Naive thymus-derived CD4-positive, alpha-beta T cell (primary cell): Measurements from ENCODE around the gene PRPH. TPM values are rescaled to one million over a fixed set of nuclear protein-coding genes. Genes with fewer than 3 reads are reported as not detected.
"Not testable (repeated sequence)": the region's sequence is repeated elsewhere in the genome, so short reads cannot be mapped to it uniquely, and the experiment has no call there.

Source experiments
- ATAC-seq: fragments of 150-1000 bp; cut with Tn5 transposase; 2 replicates; pipeline ENCODE4 v1.10.0; 2021; ENCODE audit warnings: mild to moderate bottlenecking, moderate library complexity
- CTCF ChIA-PET: fragments of 350-600 bp; sonication (Branson Sonifier 250); formaldehyde crosslinking; loops from one replicate; lab custom pipeline; 2021; ENCODE audit warnings: antibody characterized with exemption; lab: Charles Lee
- POLR2A ChIA-PET: fragments of 350-600 bp; sonication (Branson Sonifier 250); formaldehyde crosslinking; loops from one replicate; lab custom pipeline; 2021; ENCODE audit warnings: antibody characterized with exemption, inconsistent platforms; lab: Charles Lee
- DNase-seq, 9 donors: peaks; one replicate each; pipeline versions ENCODE4 v3.0.0 to v3.0.0-alpha.2; 2020 to 2022; ENCODE audit warnings: mixed read lengths in 1 of 9
- H3K27ac ChIP-seq: one replicate; pipeline ENCODE4 v1.7.0; 2013; ENCODE audit warnings: mild to moderate bottlenecking, low read depth, low read length, moderate library complexity
- H3K27me3 ChIP-seq, 2 donors: one replicate each; pipeline ENCODE4 v1.7.0; 2013; ENCODE audit warnings: low read length in 2 of 2, mild to moderate bottlenecking in 2 of 2, moderate library complexity in 2 of 2; ENCODE audit not compliant: control insufficient read depth in 2 of 2, insufficient read depth in 2 of 2
- H3K36me3 ChIP-seq, 3 experiments: 1 replicate in 2 of 3; 2 replicates in 1 of 3; pipeline ENCODE4 v1.7.0; 2013; ENCODE audit warnings: low read length in 3 of 3, mild to moderate bottlenecking in 3 of 3, moderate library complexity in 1 of 3; ENCODE audit not compliant: insufficient read depth in 3 of 3, control insufficient read depth in 2 of 3
- H3K4me1 ChIP-seq, 2 donors: one replicate each; pipeline ENCODE4 v1.7.0; 2013; ENCODE audit warnings: low read length in 2 of 2, mild to moderate bottlenecking in 2 of 2, moderate library complexity in 1 of 2; ENCODE audit not compliant: control insufficient read depth in 2 of 2, insufficient read depth in 2 of 2
- H3K4me3 ChIP-seq: 2 replicates; pipeline ENCODE4 v1.7.0; 2013; ENCODE audit warnings: mild to moderate bottlenecking, low read length
- H3K9me3 ChIP-seq, 3 experiments: 1 replicate in 2 of 3; 2 replicates in 1 of 3; pipeline ENCODE4 v1.7.0; 2013; ENCODE audit warnings: low read length in 3 of 3; ENCODE audit not compliant: control insufficient read depth in 2 of 3
- H3K27ac Mint-ChIP-seq, 9 donors: one replicate each; pipeline ENCODE4 v1.8.0; 2020 to 2022; ENCODE audit warnings: mixed read lengths in 9 of 9, mild to moderate bottlenecking in 8 of 9, moderate library complexity in 5 of 9, inconsistent platforms in 2 of 9
- H3K27me3 Mint-ChIP-seq, 5 donors: one replicate each; pipeline ENCODE4 v1.8.0; 2021 to 2022; ENCODE audit warnings: mixed read lengths in 5 of 5, mild to moderate bottlenecking in 1 of 5
- H3K36me3 Mint-ChIP-seq, 5 donors: one replicate each; pipeline ENCODE4 v1.8.0; 2020 to 2022; ENCODE audit warnings: mixed read lengths in 5 of 5, mild to moderate bottlenecking in 3 of 5, inconsistent platforms in 1 of 5
- H3K4me1 Mint-ChIP-seq, 7 donors: one replicate each; pipeline ENCODE4 v1.8.0; 2020 to 2022; ENCODE audit warnings: mixed read lengths in 7 of 7, mild to moderate bottlenecking in 3 of 7, inconsistent platforms in 1 of 7
- H3K4me3 Mint-ChIP-seq, 10 donors: one replicate each; pipeline ENCODE4 v1.8.0; 2020 to 2022; ENCODE audit warnings: mild to moderate bottlenecking in 10 of 10, mixed read lengths in 10 of 10, moderate library complexity in 6 of 10, inconsistent platforms in 2 of 10
- H3K9me3 Mint-ChIP-seq, 11 donors: one replicate each; pipeline ENCODE4 v1.8.0; 2020 to 2022; ENCODE audit warnings: mixed read lengths in 11 of 11, mild to moderate bottlenecking in 4 of 11, inconsistent platforms in 1 of 11, moderate library complexity in 1 of 11
- intact Hi-C, 2 donors: fragments of 100-400 bp; cut with micrococcal nuclease; formaldehyde crosslinking; loops; one replicate each; pipeline ENCODE4 v1.15.1; 2023
- polyA plus RNA-seq, 2 donors: library from polyadenylated mRNA; unstranded; fragments of 300-500 nt; fragmentation: Illumina TruSeq; gene quantifications; one replicate each; pipeline ENCODE4 v1.2.3, GENCODE V29; 2021
- total RNA-seq, 6 experiments: library from RNA in 5 of 6; stranded (reverse) in 5 of 6; gene quantifications; 1 replicate in 5 of 6; 2 replicates in 1 of 6; pipeline ENCODE4 v1.2.3 and lab custom pipeline; 2021 to 2026

The PRPH gene
- total and polyA plus RNA-seq, 7 experiments from 2014 or later, result not detected

- peak overlapping the region in 1 of 9 donors; percentile 2 for H3K27ac Mint-ChIP-seq
- ChIA-PET POLR2A (no interaction called here), CTCF (interaction anchor here (2.0 kb wide), 1 partner anchor 13 kb away, joined by 4 read pairs; no protein-coding TSS in a partner anchor)
Observed at GRCh38 chr12:49276304-49277290, 18.4 kb upstream of the PRPH start.

GRCh38 chr12:49277466-49277865, 17.5 kb upstream of the PRPH start:
- no peaks in the 10 kb centered on the region for H3K9me3 Mint-ChIP-seq
- intact Hi-C loops, result no loop called here
- CTCF ChIA-PET, result interaction anchor here (0.6 to 2.0 kb wide), 3 partner anchors 12 to 29 kb away, joined by 3 to 4 read pairs (median 3); no protein-coding TSS in a partner anchor
- Histone ChIP-seq H3K27ac (no peak overlapping the region), H3K9me3 (no peaks in the 10 kb centered on the region), H3K36me3 (peaks cover 0 to 5% (median 0%) of the 10 kb centered on the region in 3 experiments), H3K4me1 (no peaks in the 10 kb centered on the region), H3K27me3 (no peaks in the 10 kb centered on the region), H3K4me3 (no peak overlapping the region)
- no peak overlapping the region for H3K27ac Mint-ChIP-seq
- H3K27me3 Mint-ChIP-seq, result peaks cover 0 to 17% (median 5%) of the 10 kb centered on the region in 5 donors
- ATAC-seq (no peak), DNase-seq (no peak)
- H3K36me3 Mint-ChIP-seq, result peaks cover 0 to 8% (median 5%) of the 10 kb centered on the region in 5 donors
- no peak overlapping the region for H3K4me3 Mint-ChIP-seq
- H3K4me1 Mint-ChIP-seq, result no peaks in the 10 kb centered on the region
- POLR2A ChIA-PET, result no interaction called here

More at GRCh38 chr12:49276304-49277290, 18.4 kb upstream of the PRPH start:
- H3K27me3 Mint-ChIP-seq, result peaks cover 0 to 11% (median 5%) of the 10 kb centered on the region in 5 donors
- H3K4me1 Mint-ChIP-seq, result no peaks in the 10 kb centered on the region
- no peaks in the 10 kb centered on the region for H3K9me3 Mint-ChIP-seq
- H3K27ac ChIP-seq, result no peak overlapping the region
- H3K27me3 ChIP-seq, result no peaks in the 10 kb centered on the region
- no peak for DNase-seq
- H3K4me1 ChIP-seq, result no peaks in the 10 kb centered on the region
- H3K4me3 Mint-ChIP-seq, result no peak overlapping the region
- no peak for ATAC-seq
- no peaks in the 10 kb centered on the region for H3K9me3 ChIP-seq
- H3K36me3 Mint-ChIP-seq, result peaks cover 0 to 8% (median 5%) of the 10 kb centered on the region in 5 donors
- intact Hi-C loops, result no loop called here
- peaks cover 0 to 10% (median 0%) of the 10 kb centered on the region in 3 experiments for H3K36me3 ChIP-seq
- no peak overlapping the region for H3K4me3 ChIP-seq

GRCh38 chr12:49279706-49280159, 15.2 kb upstream of the PRPH start:
- H3K4me3 ChIP-seq, result no peak overlapping the region
- POLR2A ChIA-PET, result interaction anchor here (0.6 kb wide), 1 partner anchor 222 kb away, joined by 3 read pairs; no protein-coding TSS in a partner anchor
- peaks cover 5 to 26% (median 10%) of the 10 kb centered on the region in 5 donors for H3K27me3 Mint-ChIP-seq
- ATAC-seq (no peak), DNase-seq (no peak)
- H3K27ac ChIP-seq, result no peak overlapping the region
- H3K9me3 Mint-ChIP-seq, result no peaks in the 10 kb centered on the region
- CTCF ChIA-PET, result interaction anchor here (0.5 to 0.7 kb wide), 3 partner anchors 9 to 1000 kb away, joined by 3 read pairs; no protein-coding TSS in a partner anchor
- H3K4me1 ChIP-seq, result no peaks in the 10 kb centered on the region
- H3K36me3 ChIP-seq, result no peaks in the 10 kb centered on the region
- H3K27ac Mint-ChIP-seq, result no peak overlapping the region
- no peaks in the 10 kb centered on the region for H3K9me3 ChIP-seq
- no peak overlapping the region for H3K4me3 Mint-ChIP-seq
- intact Hi-C loops, result no loop called here
- no peaks in the 10 kb centered on the region for H3K27me3 ChIP-seq
- no peaks in the 10 kb centered on the region for H3K36me3 Mint-ChIP-seq
- no peaks in the 10 kb centered on the region for H3K4me1 Mint-ChIP-seq

GRCh38 chr12:49280545-49280944, 14.4 kb upstream of the PRPH start:
- ATAC-seq, H3K27ac ChIP-seq, H3K4me3 Mint-ChIP-seq, DNase-seq, H3K4me3 ChIP-seq, H3K4me1 ChIP-seq, H3K9me3 ChIP-seq, H3K9me3 Mint-ChIP-seq, H3K36me3 ChIP-seq, H3K27me3 ChIP-seq, intact Hi-C loops, H3K4me1 Mint-ChIP-seq, H3K27ac Mint-ChIP-seq, H3K36me3 Mint-ChIP-seq: not testable (repeated sequence)
- H3K27me3 Mint-ChIP-seq, result peaks cover 5 to 28% (median 12%) of the 10 kb centered on the region in 5 donors
- CTCF ChIA-PET, result interaction anchor here (0.5 to 0.8 kb wide), 3 partner anchors 9 to 1000 kb away, joined by 3 read pairs; no protein-coding TSS in a partner anchor
- POLR2A ChIA-PET, result interaction anchor here (0.6 kb wide), 1 partner anchor 222 kb away, joined by 3 read pairs; no protein-coding TSS in a partner anchor

- no peak overlapping the region for H3K4me3 ChIP-seq
- no peak overlapping the region for H3K27ac ChIP-seq
- POLR2A ChIA-PET, result interaction anchor here (0.6 kb wide), 1 partner anchor 291 kb away, joined by 3 read pairs; no protein-coding TSS in a partner anchor
- H3K4me1 Mint-ChIP-seq, result peaks cover 0 to 1% (median 0%) of the 10 kb centered on the region in 7 donors
- no peaks in the 10 kb centered on the region for H3K27me3 ChIP-seq
- no peak overlapping the region for H3K4me3 Mint-ChIP-seq
- no peaks in the 10 kb centered on the region for H3K36me3 Mint-ChIP-seq
- H3K9me3 ChIP-seq, result no peaks in the 10 kb centered on the region
- H3K36me3 ChIP-seq, result no peaks in the 10 kb centered on the region
- intact Hi-C loops, result no loop called here
- ATAC-seq (no peak), DNase-seq (no peak)
- no peaks in the 10 kb centered on the region for H3K9me3 Mint-ChIP-seq
- CTCF ChIA-PET, result interaction anchor here (0.8 kb wide), 1 partner anchor 9 kb away, joined by 3 read pairs; no protein-coding TSS in a partner anchor
- H3K27ac Mint-ChIP-seq, result peak overlapping the region in 1 of 9 donors; percentile 42
- no peaks in the 10 kb centered on the region for H3K4me1 ChIP-seq
- peaks cover 14 to 37% (median 19%) of the 10 kb centered on the region in 5 donors for H3K27me3 Mint-ChIP-seq
Observed at GRCh38 chr12:49282302-49282701, 12.6 kb upstream of the PRPH start.

- DNase-seq, H3K9me3 Mint-ChIP-seq, H3K9me3 ChIP-seq, H3K4me1 ChIP-seq, H3K36me3 Mint-ChIP-seq, H3K4me3 ChIP-seq, H3K4me3 Mint-ChIP-seq, ATAC-seq, H3K36me3 ChIP-seq, intact Hi-C loops, CTCF ChIA-PET, H3K27ac Mint-ChIP-seq, H3K27ac ChIP-seq, H3K27me3 ChIP-seq, H3K4me1 Mint-ChIP-seq: not testable (repeated sequence)
- POLR2A ChIA-PET, result interaction anchor here (0.6 kb wide), 1 partner anchor 291 kb away, joined by 3 read pairs; no protein-coding TSS in a partner anchor
- H3K27me3 Mint-ChIP-seq, result peaks cover 20 to 43% (median 24%) of the 10 kb centered on the region in 5 donors
Observed at GRCh38 chr12:49282740-49283375, 12.1 kb upstream of the PRPH start.
